HG03460 (cell line): Measurements from ENCODE around the gene ADGRV1.
"Not testable (repeated sequence)": the region's sequence is repeated elsewhere in the genome, so short reads cannot be mapped to it uniquely, and the experiment has no call there.

Experiments used
- ATAC-seq: cut with Tn5 transposase; IDR thresholded peaks from one replicate; pipeline ENCODE4 v1.9.1; 2021; ENCODE audit not compliant: unreplicated experiment

Gene ADGRV1

DNA sequence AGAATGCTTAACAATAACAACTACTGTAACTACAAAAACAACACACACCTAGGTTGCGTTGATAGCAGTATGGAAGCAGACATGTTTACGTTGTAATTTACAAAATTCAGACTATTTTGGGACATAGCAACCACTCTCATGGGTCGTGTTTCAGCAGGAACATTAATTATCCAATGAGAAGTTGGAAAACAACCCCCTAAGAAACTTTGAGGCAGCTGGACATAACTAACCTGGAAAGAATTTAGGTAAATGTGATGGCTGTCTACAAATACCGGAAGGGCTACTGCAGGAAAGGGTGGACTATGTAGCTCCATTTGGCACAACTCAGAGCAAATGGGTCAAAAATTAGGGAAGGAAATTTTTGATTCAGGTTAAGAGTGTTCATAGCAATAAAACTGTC is 409.3 kb downstream of the ADGRV1 start:
- ATAC-seq = no peak

DNA sequence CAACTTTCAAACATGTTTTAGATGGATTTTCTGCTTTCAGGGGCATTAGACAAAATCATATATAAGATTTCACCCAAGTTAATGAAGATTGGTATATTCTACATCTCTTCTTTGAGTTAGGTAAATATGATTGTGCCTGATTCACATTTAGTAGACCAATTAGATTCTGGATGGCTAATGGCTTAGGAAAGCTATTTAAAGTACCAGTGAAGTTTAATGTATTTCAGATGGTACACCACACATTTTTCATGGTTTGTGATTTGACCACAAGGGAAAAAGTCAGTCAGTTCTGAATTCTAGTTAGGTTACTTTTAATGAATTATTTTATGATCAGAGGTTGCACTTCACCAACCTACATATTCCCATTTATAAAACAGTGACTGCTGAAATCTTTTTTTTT is 409.7 kb downstream of the ADGRV1 start:
- ATAC-seq = no peak

DNA sequence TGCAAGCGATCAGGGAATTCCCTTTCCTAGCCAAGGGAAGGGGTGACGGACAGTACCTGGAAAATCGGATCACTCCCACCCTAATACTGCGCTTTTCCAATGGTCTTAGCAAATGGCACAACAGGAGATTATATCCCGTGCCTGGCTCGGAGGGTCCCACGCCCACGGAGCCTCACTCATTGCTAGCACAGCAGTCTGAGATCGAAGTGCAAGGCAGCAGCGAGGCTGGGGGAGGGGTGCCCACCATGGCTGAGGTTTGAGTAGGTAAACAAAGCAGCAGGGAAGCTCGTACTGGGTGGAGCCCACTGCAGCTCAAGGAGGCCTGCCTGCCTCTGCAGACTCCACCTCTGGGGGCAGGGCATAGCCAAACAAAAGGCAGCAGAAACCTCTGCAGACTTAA is 411.3 kb downstream of the ADGRV1 start:
- ATAC-seq = not testable (repeated sequence)

DNA sequence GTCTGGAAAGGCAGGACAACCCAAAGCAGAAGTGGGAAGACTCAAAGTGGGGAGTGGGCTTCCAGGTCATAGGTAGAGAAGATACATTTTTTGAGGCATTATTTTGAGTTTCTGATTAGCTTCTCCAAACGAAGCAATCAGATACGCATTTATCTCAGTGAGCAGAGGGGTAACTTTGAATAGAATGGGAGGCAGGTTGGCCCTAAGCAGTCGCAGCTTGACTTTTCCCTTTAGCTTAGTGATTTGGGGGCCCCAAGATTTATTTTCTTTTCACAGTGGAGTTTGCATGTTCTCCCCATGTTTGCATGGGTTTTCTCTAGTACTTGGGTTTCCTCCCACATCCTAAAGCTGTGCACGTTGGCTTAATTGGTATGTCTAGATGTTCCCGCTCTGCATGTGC is 422.6 kb downstream of the ADGRV1 start:
- ATAC-seq = no peak

DNA sequence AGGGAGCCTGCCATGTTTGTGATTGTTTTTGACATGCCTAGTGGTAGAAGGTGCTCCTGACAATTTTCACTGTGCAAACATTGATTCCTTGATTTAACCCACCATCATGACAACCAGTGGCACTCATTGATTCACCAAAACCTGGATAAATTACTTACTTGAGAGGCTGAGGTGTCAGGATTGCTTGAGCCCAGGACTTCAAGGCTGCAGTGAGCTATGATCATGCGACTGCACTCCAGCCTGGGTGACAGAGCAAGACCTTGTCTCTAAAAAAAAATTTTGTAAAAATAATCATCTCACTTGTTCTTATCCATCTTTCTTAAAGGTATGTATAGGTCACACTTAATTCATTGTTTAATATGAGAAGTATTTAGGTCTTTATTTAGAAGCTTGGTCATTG is 423.2 kb downstream of the ADGRV1 start:
- no peak for ATAC-seq

DNA sequence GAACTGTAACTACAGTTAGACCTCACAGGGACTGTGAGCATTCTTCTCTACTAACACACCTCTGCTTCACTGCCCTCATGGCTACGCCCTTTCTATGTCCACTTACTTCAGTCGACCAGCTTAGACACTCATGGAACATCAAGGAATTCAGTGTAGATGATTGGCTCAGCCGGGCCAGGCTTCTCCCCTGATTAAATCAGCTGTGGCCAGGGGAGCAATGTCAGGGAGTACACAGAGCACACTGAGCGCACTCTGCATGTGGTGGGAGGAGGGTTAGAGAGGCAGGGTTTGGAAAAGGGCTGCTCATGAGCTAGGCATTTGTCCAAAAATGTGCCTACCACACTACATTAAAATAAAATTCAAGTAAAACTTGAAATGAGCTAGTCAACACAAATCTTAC is 424.0 kb downstream of the ADGRV1 start:
- ATAC-seq = no peak

DNA sequence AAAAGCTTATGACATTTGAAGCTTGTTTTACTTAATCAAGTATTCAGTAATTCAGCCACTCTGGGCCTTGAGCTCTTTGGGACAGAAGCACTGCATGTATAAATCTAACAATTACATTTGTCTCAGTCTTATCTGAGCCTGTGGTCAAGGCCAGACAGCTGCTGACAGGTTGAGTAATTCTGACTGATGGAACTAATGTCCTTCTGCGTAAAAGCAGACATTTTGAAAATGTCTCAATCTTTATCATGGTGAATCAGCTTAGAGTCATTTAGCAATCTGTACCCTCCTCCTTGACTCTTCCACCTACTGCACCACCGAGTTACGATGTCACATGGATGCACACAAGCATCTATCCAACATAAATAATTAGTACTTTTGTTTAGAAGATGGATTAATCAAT is 424.6 kb downstream of the ADGRV1 start:
- ATAC-seq = no peak

DNA sequence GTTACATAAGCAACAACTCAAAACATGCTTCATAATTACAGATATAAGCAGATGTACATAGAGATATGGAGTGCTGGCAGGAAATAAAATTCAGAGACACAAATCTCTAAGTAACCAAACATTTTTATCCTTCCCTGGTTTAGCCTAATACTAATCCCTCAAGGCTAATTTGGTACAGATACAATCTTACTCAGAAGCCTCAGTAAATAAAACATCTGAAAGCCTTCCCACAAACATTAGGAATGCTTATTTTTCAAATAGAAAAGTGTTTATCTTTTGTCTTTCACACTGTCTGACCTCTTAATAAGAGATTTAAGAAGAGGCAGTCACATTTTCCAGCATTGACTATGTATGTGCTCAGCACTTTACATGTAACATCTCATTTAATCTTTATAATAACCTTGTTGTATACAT is 425.1 kb downstream of the ADGRV1 start:
- ATAC-seq = no peak

DNA sequence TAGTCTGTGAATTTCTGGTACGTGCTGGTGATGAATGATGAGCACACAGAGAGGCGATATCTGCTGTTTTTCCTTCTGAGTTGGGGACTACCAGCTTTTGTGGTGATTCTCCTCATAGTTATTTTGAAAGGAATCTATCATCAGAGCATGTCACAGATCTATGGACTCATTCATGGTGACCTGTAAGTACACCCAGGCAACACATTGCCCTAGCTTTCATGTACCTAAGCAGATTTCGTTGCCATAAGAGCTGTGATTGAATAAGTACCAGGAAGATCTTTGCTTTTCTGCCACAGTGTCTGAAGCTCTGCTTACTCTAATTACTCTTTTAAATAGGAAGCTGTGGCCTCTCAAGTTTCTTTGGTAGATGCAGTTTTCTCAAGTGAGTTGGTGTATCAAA is 426.7 kb downstream of the ADGRV1 start:
- no peak for ATAC-seq

DNA sequence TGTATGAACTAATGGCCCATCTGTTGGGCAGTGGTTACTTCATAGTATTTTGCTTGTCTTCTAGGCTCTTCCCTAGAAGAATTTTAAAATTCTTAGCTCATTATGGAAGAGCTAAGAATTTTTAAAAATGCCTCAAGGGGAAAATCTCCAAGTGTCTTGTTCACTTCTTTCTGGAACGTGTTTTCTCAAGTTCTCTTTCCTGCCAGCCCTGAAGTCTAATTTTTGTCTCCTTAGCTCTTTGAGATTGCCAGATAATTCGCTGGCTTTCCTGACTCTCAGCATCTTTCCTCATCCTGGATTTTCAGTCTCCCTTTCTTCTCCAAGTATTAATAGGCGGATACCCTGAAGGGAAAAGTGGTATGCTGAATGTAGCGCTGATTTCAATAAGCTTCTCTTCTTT is 429.1 kb downstream of the ADGRV1 start:
- ATAC-seq = no peak

DNA sequence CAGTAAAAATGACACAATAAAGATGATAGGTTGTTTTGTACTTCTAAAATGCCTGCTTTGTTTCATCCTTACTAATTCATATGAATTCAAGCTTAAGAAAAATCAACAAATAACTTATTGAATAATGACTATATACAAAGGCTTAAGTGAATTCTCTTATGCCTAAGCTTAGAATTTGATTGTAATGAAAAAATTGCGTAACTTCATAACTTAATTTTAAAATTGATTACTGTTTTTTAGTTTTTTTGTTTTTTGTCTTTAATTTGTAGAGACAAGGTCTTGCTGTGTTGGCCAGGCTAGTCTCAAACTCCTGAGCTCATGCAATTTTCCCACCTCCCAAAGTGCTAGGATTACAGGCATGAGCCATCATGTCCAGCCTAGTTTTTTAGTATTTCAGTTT is 432.6 kb downstream of the ADGRV1 start:
- ATAC-seq = no peak

DNA sequence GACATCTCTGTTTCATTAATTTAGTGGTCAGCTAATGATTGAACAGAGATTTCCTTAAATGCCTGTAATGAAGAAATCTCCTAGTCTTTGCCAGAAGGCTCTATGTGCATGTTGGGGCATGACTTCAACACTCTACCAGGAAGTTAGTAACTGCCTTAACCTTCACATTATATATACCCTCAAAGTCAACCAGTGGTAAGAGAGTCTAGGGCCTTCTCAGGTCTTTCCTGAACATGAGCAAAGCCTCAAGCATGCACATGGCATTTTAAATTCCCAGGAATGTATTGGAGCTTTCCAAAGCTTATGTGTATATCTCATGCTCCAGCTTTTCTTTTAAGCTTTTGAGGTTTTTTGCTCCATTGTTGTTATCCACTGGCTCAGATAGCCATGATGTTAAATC is 436.2 kb downstream of the ADGRV1 start:
- no peak for ATAC-seq

DNA sequence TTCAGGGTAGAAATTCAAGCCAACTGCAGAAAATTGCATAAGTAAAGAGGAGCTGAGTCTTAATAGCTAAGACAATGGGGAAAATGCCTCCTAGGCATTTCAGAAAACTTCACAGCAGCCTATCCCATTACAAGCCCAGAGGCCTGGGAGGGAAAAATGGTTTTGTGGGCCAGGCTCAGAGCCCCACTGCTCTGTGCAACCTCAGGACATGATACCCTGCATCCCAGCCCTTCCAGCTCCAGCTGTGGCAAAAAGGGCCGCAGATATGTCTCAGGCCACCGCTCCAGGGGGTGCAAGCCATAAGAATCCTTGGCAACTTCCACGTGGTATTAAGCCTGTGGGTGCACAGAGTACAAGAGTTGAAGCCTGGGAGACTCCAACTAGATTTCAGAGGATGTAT is 437.5 kb downstream of the ADGRV1 start:
- ATAC-seq = no peak

DNA sequence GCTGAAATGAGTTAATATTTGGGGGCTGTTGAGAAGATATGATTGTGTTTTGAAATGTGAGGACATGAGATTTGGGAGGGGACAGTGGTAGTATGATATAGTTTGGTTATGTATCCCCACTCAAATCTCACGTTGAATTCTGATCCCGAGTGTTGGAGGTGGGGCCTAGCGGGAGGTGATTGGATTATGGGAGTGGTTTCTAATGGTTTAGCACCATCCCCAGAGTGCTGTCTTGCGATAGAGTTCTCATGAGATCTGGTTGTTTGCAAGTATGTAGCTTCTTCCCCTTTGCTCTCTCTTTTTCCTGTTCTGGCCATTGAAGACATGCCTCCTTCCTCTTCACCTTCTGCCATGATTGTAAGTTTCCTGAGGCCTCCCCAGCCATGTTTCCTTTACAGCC is 438.5 kb downstream of the ADGRV1 start:
- no peak for ATAC-seq

DNA sequence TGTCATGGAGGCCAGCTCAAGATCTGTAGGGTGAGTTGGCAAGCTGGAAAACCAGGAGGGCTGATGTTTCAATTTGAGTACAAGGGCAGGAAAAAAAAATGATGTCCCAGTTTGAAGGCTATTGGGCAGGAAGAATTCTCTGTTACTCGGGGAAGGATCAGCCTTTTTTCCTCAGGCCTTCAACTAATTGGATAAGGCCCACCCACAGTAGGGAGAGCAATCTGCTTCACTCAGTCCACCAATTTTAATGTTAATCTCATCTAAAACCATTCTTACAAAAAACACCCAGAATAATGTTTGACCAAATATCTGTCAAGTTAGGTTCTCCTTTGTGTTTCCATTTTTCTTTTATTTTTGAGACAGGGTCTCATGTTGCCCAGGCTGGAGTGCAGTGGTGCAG is 442.1 kb downstream of the ADGRV1 start:
- ATAC-seq = no peak

DNA sequence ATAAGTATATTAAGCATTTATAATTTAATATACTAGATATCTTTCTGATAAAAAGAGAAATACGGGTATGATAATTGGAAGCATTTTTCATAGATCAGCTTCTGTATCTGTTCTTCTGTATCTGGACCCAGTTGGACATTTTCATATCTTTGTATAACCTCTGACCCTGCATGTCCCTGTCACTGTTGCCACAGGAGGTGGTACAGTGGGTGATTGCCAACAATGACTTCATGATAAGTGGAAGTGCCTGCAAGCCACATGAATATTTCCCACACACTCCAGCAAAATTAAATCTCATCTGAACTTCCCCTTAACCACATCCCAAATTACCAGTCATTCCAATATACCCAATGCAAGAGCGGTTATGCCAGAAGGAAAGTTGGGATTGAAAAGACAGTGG is 448.1 kb downstream of the ADGRV1 start:
- ATAC-seq = no peak

DNA sequence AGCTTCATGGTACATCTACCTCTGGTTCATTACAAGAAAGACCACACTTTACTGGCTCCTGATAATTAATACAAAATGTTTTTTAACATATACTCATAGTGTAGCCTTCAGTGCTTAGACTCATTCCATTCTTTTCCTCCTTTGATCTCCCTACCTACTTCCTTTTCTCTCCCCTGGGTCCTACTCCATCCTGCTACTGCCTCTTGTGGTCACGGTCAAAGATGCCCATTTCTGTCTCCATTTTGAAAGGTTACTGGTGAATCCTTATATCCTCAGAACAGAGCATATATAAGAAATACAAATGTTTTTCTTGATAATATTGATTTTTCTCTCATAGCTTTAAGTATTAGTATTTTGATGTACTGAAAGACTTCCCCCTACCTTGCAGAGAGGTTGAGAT is 448.7 kb downstream of the ADGRV1 start:
- ATAC-seq = no peak

DNA sequence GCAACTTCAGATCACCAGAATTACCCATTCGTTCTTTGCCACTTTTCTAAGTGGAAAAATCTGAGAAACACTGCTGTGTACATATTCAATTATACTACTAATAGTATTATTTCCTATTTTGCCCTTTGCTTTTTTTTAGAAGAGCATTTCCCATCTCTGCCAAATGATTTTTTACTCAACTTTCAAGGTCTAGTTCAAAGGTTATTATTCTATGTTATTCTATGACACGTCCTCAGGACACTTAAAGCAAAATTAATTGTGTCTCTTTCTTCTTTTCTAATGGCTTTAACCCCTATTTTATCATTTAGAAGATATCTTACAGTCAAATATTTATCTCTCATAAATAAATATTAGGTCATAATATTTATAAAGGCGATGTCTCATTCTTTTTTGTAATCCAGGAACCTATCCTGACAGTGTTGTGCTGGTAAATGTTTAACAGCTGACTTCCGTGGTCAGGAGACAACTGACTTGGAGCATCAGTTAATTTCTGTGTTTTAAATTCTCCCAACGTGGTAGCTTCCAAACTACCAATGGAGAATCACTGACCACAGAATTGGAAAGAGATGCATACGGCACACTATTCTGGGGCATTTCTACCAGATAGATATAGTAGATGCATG is 449.3 kb downstream of the ADGRV1 start:
- ATAC-seq = no peak

DNA sequence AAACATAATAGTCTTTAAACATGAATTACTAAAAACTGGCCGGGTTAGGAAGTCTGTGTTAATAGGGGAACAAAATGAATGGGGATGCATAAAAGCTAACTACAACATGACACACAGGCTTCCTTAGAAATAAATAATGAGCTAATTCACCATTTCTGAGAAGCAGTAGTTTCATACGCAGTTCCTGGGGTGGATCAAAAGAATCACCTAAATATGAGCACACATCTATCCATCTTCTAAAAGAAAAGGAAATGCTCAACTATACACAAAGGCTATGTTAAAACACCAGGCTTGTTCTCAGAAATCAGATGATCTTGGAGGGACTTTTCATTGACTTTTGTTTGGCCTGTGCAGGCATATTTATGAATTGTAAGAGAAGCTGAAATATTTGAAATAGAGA is 451.5 kb downstream of the ADGRV1 start:
- no peak for ATAC-seq

DNA sequence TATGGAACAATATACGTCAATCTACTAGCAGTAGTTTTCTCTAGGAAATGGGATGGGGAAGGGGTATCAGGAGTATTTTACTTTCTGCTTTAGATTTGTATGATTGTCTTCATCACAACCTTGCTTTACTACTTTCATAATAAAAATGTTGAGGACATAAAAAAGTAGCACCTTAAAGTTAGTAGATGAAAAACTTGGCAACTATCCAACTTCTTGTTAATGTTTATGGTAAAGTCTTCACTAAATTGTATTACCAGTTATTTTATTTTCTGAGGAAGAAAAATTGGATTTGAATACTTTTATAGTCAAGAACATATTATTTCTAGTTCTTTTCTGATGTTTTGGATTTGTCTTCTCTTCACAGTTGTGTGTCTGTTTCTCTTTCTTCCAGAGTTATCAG is 452.4 kb downstream of the ADGRV1 start:
- no peak for ATAC-seq

DNA sequence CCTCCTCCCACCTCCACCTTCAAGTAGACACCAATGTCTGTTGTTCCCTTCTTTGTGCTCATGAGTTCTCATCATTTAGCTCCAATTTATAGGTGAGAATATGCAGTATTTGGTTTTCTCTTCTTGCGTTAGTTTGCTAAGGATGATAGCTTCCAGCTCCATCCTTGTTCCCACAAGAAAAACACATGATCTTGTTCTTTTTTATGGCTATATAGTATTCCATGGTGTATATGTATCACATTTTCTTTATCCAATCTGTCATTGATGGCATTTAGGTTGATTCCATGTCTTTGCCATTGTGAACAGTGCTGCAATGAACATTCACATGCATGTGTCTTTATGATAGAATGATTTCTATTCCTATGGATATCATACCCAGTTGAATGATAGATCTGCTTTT is 454.3 kb downstream of the ADGRV1 start:
- ATAC-seq = not testable (repeated sequence)

DNA sequence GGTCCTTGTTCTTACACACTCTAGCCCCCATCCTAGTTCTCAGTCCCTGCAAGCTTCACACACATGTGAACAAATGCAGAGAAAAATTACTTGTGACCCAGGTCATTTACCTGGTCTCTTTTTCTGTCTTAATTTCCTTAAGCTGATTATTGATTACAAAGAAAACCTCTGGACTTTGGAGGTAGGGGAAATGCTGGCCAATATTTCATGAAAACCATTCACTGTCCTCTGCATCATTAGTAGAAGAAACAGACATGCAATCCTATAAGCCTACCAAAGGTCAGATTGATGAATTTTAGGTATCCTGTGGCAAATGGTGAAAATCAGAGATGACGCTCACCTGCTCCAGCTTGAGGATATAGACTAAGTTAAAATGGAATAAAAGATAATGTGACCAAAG is 457.7 kb downstream of the ADGRV1 start:
- no peak for ATAC-seq

DNA sequence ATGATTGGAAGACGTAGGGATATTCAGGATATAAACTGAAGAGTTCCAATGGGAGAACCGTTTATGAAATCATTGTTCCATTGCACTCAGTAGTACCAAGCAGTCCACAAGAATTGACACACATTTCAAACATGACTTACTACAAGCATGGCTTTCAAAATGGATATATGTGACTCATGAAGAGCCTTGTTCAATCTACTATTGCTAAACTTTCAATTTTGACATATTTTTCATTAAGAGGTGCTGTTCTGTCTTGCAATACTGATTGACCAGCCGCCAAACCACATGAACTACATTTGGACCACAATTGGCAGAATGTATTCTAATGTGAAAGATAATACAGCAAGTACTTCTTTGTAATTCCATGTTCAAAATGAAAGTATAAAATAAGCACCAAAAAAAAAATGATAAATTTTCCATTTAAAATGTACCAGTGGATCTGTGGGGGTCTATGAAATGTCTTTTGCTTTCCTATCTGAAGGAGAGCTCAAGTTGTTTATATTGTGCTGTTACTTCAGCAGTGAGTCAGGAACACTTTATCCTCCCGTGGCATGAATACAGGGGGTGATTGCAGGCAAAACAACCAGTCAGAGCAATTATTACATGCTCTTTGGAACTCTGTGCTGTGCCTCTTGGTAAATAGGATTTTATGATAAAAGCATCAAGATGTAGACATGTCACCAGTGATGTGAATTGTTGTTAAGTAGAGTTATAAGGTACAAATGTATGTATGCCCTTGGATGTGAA is 458.5 kb downstream of the ADGRV1 start:
- no peak for ATAC-seq
